Lower lobe of right lung (tissue), 2 donors: Measurements from ENCODE around the gene AKAP3. TPM values are rescaled to one million over a fixed set of nuclear protein-coding genes. Genes with fewer than 3 reads are reported as not detected.

Experiments used
- ATAC-seq, 2 donors: fragments of 200-7000 bp; cut with Tn5 transposase; one replicate each; pipeline ENCODE4 v1.9.1; 2020 to 2022; ENCODE audit warnings: mild to moderate bottlenecking in 2 of 2, moderate library complexity in 2 of 2
- DNase-seq: peaks from one replicate; pipeline ENCODE4 v3.0.0-alpha.2; 2020
- H3K27ac ChIP-seq: fragments of 200-600 bp; one replicate; pipeline ENCODE4 v1.8.0; 2022
- H3K27me3 ChIP-seq: fragments of 200-600 bp; one replicate; pipeline ENCODE4 v1.8.0; 2022; ENCODE audit warnings: low read depth
- H3K36me3 ChIP-seq: fragments of 200-600 bp; one replicate; pipeline ENCODE4 v1.8.0; 2022; ENCODE audit warnings: mild to moderate bottlenecking
- H3K4me1 ChIP-seq: fragments of 200-600 bp; one replicate; pipeline ENCODE4 v1.8.0; 2022
- H3K4me3 ChIP-seq: fragments of 200-600 bp; one replicate; pipeline ENCODE4 v1.8.0; 2022; ENCODE audit warnings: mild to moderate bottlenecking
- H3K9me3 ChIP-seq: fragments of 200-600 bp; one replicate; pipeline ENCODE4 v1.8.0; 2022
- intact Hi-C: fragments of 100-400 bp; cut with DNase I; formaldehyde crosslinking; loops from one replicate; pipeline ENCODE4 v1.11.0; 2022
- total RNA-seq: library from RNA; stranded (reverse); fragmentation: NEBNext Ultra II Directional; extraction: Animal tissue kit (Norgen Biotek cat#: 25700); gene quantifications from one replicate; pipeline ENCODE4 v1.2.1, GENCODE V29; 2021
- TF ChIP-seq, protein P1 (sequence below): fragments of 200-600 bp; IDR thresholded peaks from one replicate; pipeline ENCODE4 v1.8.0; 2022; ENCODE audit warnings: antibody characterized with exemption, mild to moderate bottlenecking
- donor health status: DM: no; HTN: yes; CAD: no; lungs with severe emphysema.

The AKAP3 gene
- total RNA-seq, 1 donor from 2014 or later, result 3.2 TPM

DNA sequence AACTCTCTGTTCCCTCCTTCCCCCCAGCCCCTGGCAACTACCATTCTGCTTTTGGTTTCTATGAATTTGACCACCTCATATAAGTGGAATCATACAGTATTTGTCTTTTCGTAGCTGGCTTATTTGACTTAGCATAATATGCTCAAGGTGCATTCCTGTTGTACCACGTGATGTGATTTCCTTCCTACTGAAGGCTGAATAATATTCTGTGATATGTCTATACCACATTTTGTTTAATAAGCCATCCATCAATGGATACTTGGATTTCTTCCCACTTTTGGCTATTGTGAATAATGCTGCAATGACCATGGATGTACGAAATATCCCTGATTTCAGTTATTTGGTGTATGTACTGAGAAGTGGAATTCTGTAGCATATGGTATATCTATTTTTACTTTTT lies 16.4 kb upstream of the AKAP3 start:
- Histone ChIP-seq H3K36me3 (peaks cover 100% of the 10 kb centered on the region), H3K9me3 (no peaks in the 10 kb centered on the region), H3K4me1 (no peaks in the 10 kb centered on the region), H3K4me3 (no peak overlapping the region), H3K27ac (no peak overlapping the region), H3K27me3 (no peaks in the 10 kb centered on the region)
- TF ChIP-seq, protein P1, sequence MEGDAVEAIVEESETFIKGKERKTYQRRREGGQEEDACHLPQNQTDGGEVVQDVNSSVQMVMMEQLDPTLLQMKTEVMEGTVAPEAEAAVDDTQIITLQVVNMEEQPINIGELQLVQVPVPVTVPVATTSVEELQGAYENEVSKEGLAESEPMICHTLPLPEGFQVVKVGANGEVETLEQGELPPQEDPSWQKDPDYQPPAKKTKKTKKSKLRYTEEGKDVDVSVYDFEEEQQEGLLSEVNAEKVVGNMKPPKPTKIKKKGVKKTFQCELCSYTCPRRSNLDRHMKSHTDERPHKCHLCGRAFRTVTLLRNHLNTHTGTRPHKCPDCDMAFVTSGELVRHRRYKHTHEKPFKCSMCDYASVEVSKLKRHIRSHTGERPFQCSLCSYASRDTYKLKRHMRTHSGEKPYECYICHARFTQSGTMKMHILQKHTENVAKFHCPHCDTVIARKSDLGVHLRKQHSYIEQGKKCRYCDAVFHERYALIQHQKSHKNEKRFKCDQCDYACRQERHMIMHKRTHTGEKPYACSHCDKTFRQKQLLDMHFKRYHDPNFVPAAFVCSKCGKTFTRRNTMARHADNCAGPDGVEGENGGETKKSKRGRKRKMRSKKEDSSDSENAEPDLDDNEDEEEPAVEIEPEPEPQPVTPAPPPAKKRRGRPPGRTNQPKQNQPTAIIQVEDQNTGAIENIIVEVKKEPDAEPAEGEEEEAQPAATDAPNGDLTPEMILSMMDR, result no peak
- no peak for DNase-seq
- no peak for ATAC-seq
- intact Hi-C loops, result no loop called here

DNA sequence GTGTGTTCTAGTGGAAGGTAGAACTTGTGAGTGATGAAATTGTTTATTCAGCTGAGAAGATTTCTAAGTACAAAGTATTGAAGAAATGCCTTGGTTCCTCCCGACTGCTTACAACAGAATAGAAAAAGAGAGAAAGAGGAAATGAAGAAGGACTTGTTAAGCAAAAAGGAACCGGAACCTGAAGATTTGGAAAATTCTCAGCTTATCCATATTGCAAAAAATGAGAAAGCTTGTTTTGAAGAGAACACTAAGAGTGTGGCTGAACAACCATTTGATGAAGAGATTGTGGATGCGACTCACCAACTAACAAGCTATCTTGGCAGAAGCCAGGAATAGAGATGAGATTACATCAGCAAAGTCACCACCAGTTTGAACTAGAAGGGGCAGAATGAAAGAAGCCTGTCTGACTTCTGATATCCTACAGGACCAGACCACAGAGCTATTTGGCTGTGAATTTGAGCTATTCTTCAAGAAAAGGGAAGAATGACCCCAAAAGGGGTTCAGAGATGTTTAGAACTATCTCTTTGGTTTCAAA lies 15.2 kb upstream of the AKAP3 start:
- Histone ChIP-seq H3K9me3 (no peaks in the 10 kb centered on the region), H3K27me3 (no peaks in the 10 kb centered on the region), H3K36me3 (peaks cover 100% of the 10 kb centered on the region), H3K27ac (no peak overlapping the region), H3K4me3 (no peak overlapping the region), H3K4me1 (no peaks in the 10 kb centered on the region)
- ATAC-seq, result no peak
- intact Hi-C loops, result no loop called here
- DNase-seq, result no peak
- TF ChIP-seq, protein P1, result no peak

DNA sequence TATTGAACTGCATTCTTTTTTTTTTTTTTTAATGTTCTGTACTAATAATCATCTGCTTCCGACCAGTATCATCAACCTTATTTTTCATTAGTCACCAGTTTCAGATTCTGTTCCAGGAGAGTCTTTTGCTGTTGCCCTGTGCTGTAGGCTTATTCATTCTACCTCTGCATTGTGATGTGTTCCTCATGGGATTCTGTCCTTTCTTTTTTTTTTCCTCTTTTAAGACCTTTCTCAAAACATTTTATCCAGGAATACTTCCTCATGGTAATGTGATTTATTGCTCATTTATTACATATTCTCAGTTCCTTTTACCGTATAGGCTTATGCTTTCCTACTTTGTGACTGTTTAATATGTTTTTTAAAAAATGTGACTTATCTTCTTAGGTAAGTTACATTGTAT lies 4.8 kb upstream of the AKAP3 start:
- no peaks in the 10 kb centered on the region for H3K27me3 ChIP-seq
- no peak overlapping the region for H3K4me3 ChIP-seq
- ATAC-seq, result no peak
- peaks cover 46% of the 10 kb centered on the region for H3K36me3 ChIP-seq
- DNase-seq, result no peak
- no peaks in the 10 kb centered on the region for H3K9me3 ChIP-seq
- no peak overlapping the region for H3K27ac ChIP-seq
- peaks cover 26% of the 10 kb centered on the region for H3K4me1 ChIP-seq
- intact Hi-C loops, result no loop called here
- TF ChIP-seq, protein P1, result no peak

DNA sequence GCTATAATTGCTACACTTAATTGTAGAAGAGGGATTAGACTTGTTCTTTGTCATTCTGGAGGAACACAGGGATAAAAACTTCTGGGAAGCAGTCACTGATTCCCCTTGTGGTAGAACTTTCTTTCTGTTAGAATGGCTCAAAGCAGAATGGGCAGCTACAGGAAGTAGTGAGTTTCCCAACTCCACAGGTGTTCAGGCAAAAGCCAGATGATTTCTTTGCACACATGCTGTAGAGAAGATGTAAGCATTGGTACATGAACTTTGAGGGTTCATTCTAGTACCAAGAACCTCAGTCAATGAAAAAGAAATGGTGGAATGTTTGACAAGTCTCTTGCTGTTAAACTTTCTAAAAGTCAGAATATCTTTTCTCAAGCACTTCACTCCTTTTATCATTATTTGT lies 4.4 kb upstream of the AKAP3 start:
- H3K27ac ChIP-seq, result no peak overlapping the region
- H3K4me3 ChIP-seq, result no peak overlapping the region
- H3K9me3 ChIP-seq, result no peaks in the 10 kb centered on the region
- ATAC-seq, result no peak
- TF ChIP-seq, protein P1, result no peak
- peaks cover 28% of the 10 kb centered on the region for H3K4me1 ChIP-seq
- no peaks in the 10 kb centered on the region for H3K27me3 ChIP-seq
- DNase-seq, result no peak
- peaks cover 42% of the 10 kb centered on the region for H3K36me3 ChIP-seq
- intact Hi-C loops, result no loop called here

DNA sequence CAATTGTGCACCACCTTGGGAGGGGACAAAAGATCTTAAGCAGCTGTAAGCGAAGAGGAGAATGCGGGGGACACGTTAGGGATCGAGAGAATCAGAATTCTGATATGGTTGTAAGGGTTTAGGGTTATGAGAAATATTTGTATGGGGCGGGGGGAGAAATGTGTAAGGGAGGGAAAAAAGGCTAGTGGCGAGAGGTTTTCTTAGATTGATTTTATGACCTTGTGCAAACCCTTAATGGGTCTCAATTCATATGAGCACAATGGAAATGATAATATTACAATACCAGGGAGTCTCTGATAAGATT lies 459 bp upstream of the AKAP3 start:
- intact Hi-C loops, result no loop called here
- no peaks in the 10 kb centered on the region for H3K27me3 ChIP-seq
- peak overlapping the region; percentile 91 for H3K27ac ChIP-seq
- ATAC-seq, result no peak
- H3K4me3 ChIP-seq, result peak overlapping the region; percentile 88
- no peaks in the 10 kb centered on the region for H3K9me3 ChIP-seq
- no peak for DNase-seq
- H3K36me3 ChIP-seq, result peaks cover 2% of the 10 kb centered on the region
- peaks cover 33% of the 10 kb centered on the region for H3K4me1 ChIP-seq
- TF ChIP-seq, protein P1, result no peak

DNA sequence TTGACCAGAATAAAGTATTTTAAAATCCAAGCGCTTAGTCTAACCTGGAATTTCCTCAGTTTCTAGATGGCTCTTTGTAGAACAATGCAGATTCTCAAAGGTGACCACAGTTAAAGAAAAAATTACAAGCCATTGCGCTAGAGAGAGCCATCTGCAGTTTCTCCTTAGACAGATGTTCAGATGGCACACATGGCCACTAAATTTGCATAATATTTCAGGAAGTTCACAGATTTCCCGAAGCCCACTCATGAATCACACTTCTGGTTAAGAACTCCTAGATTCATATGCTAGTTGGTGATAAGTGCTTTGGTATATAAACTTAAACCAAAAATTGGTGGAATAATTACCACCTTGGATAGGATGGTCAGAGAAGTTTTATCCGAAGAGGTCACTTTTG lies 749 bp downstream of the AKAP3 start:
- DNase-seq (no peak), ATAC-seq (peak; percentile 11 to 52)
- H3K36me3 ChIP-seq, result no peaks in the 10 kb centered on the region
- H3K27me3 ChIP-seq, result no peaks in the 10 kb centered on the region
- peak overlapping the region; percentile 88 for H3K4me3 ChIP-seq
- peaks cover 33% of the 10 kb centered on the region for H3K4me1 ChIP-seq
- H3K9me3 ChIP-seq, result no peaks in the 10 kb centered on the region
- H3K27ac ChIP-seq, result peak overlapping the region; percentile 91
- TF ChIP-seq, protein P1, result no peak
- intact Hi-C loops, result no loop called here
